Endothelial cell of umbilical vein (primary cell): Measurements from ENCODE around the gene PRICKLE3. TPM values are rescaled to one million over a fixed set of nuclear protein-coding genes. Genes with fewer than 3 reads are reported as not detected.

Experiments used
- BruUV-seq: library from RNA; stranded (reverse); fragments of 400-500 nt; replicated peaks from 2 replicates; lab custom pipeline; 2021; lab: Mats Ljungman, UMichigan
- CTCF ChIA-PET: fragments of 300-600, 350-600 bp; sonication (Branson Sonifier 250); formaldehyde crosslinking; loops from one replicate; lab custom pipeline; 2021; ENCODE audit warnings: antibody characterized with exemption, inconsistent platforms; lab: Charles Lee
- POLR2A ChIA-PET: fragments of 300-600, 350-600 bp; sonication (Branson Sonifier 250); formaldehyde crosslinking; loops from one replicate; lab custom pipeline; 2021; ENCODE audit warnings: antibody characterized with exemption, inconsistent platforms; lab: Charles Lee
- DNase-seq: peaks from one replicate; pipeline ENCODE4 v3.0.0-alpha.2; 2011; ENCODE audit warnings: low read depth, low spot score
- FAIRE-seq: peaks from 2 replicates; lab custom pipeline; 2011; peaks lifted over from hg19 to GRCh38; lab: Jason Lieb, UNC
- H2AFZ ChIP-seq: 2 replicates; pipeline ENCODE4 v1.6.0; 2012; ENCODE audit warnings: low read depth, low read length, control low read depth, inconsistent platforms
- H3K27ac ChIP-seq: 2 replicates; pipeline ENCODE4 v1.5.1; 2011; ENCODE audit warnings: low read depth, mild to moderate bottlenecking, control low read depth, low read length, moderate library complexity; ENCODE audit not compliant: insufficient read depth
- H3K27me3 ChIP-seq, 2 experiments: 2 replicates each; pipeline versions ENCODE4 v1.6.0 to v1.6.1; 2011; ENCODE audit warnings: low read length in 2 of 2, mixed read lengths in 1 of 2; ENCODE audit not compliant: control insufficient read depth in 2 of 2, insufficient read depth in 2 of 2
- H3K36me3 ChIP-seq, 2 experiments: 2 replicates in 1 of 2; 3 replicates in 1 of 2; pipeline ENCODE4 v1.5.1; 2011; ENCODE audit warnings: low read length in 2 of 2, mild to moderate bottlenecking in 1 of 2, moderate library complexity in 1 of 2; ENCODE audit not compliant: control insufficient read depth in 2 of 2, insufficient read depth in 2 of 2; ENCODE audit errors: extremely low read depth in 1 of 2
- H3K4me1 ChIP-seq: 3 replicates; pipeline ENCODE4 v1.5.1; 2011; ENCODE audit warnings: mild to moderate bottlenecking, low read length; ENCODE audit not compliant: control insufficient read depth, insufficient read depth; ENCODE audit errors: extremely low read depth
- H3K4me2 ChIP-seq: 2 replicates; pipeline ENCODE4 v1.6.1; 2011; ENCODE audit warnings: low read length, control low read depth, mixed read lengths; ENCODE audit not compliant: insufficient read depth
- H3K4me3 ChIP-seq, 3 experiments: fragments of 200-600 bp in 1 of 3; sonication (generic), shearing (Covaris generic) in 1 of 3; replicated peaks in 1 of 3; 2 replicates each; pipeline ENCODE4 v1.5.1; 2011 to 2016; ENCODE audit warnings: control low read depth in 3 of 3, low read length in 3 of 3, mild to moderate bottlenecking in 2 of 3, inconsistent platforms in 1 of 3, low read depth in 1 of 3, moderate library complexity in 1 of 3; ENCODE audit not compliant: insufficient read depth in 1 of 3
- H3K79me2 ChIP-seq: 2 replicates; pipeline ENCODE4 v1.6.0; 2012; ENCODE audit warnings: low read length, inconsistent platforms; ENCODE audit not compliant: control insufficient read depth, insufficient read depth
- H3K9ac ChIP-seq: replicated peaks from 2 replicates; pipeline ENCODE3; 2011; ENCODE audit warnings: low read length, control low read depth; ENCODE audit not compliant: insufficient read depth; ENCODE audit errors: extremely low read depth
- H3K9me1 ChIP-seq: replicated peaks from 3 replicates; pipeline ENCODE4 v1.6.0; 2011; ENCODE audit warnings: mild to moderate bottlenecking, low read length; ENCODE audit not compliant: control insufficient read depth, insufficient read depth; ENCODE audit errors: extremely low read depth
- H3K9me3 ChIP-seq: replicated peaks from 2 replicates; pipeline ENCODE4 v1.5.1; 2012; ENCODE audit warnings: low read length, inconsistent platforms; ENCODE audit not compliant: control insufficient read depth, insufficient read depth
- H4K20me1 ChIP-seq: replicated peaks from 2 replicates; pipeline ENCODE3; 2011; ENCODE audit warnings: mild to moderate bottlenecking, low read length; ENCODE audit not compliant: control insufficient read depth, insufficient read depth; ENCODE audit errors: extremely low read depth
- CTCF ChIP-seq, 2 donors: IDR thresholded peaks; 1 replicate in 1 of 2; 2 replicates in 1 of 2; pipeline ENCODE4 v1.5.1; 2011; ENCODE audit warnings: low read length in 2 of 2, mild to moderate bottlenecking in 2 of 2, moderate library complexity in 2 of 2, control low read depth in 1 of 2, inconsistent platforms in 1 of 2, low read depth in 1 of 2; ENCODE audit not compliant: insufficient read depth in 1 of 2; ENCODE audit errors: extremely low read depth in 1 of 2
- EZH2 ChIP-seq: IDR thresholded peaks from 2 replicates; pipeline ENCODE4 v1.6.1; 2012; ENCODE audit warnings: borderline replicate concordance, low read depth, mild to moderate bottlenecking, moderate library complexity, low read length, inconsistent platforms; ENCODE audit not compliant: severe bottlenecking
- GATA2 ChIP-seq: IDR thresholded peaks from 2 replicates; pipeline ENCODE4 v1.7.0; 2011; ENCODE audit warnings: low read depth, mild to moderate bottlenecking, moderate library complexity, mixed read lengths, low read length; ENCODE audit not compliant: insufficient read length, insufficient read depth
- MAX ChIP-seq: IDR thresholded peaks from 2 replicates; pipeline ENCODE4 v1.6.1; 2011; ENCODE audit not compliant: insufficient read depth, insufficient read length
- MYC ChIP-seq: IDR thresholded peaks from one replicate; pipeline ENCODE4 v1.6.1; 2011; ENCODE audit warnings: mild to moderate bottlenecking, low read depth, low read length
- POLR2A ChIP-seq: IDR thresholded peaks from 2 replicates; pipeline ENCODE4 v1.6.1; 2012; ENCODE audit warnings: low read depth, mild to moderate bottlenecking, control low read depth, low read length
- POLR2AphosphoS5 ChIP-seq: IDR thresholded peaks from 2 replicates; pipeline ENCODE4 v1.6.1; 2012; ENCODE audit warnings: low read depth, mild to moderate bottlenecking, control low read depth, low read length, moderate library complexity; ENCODE audit not compliant: insufficient read depth
- dilution Hi-C: fragments of 300-500 bp; cut with MboI; formaldehyde crosslinking; loops from one replicate; pipeline ENCODE4 v1.15.0; 2019; ENCODE audit warnings: low sequenced_read_pairs; ENCODE audit not compliant: extremely low pct_ligation_motif_present
- intact Hi-C: fragments of 100-400 bp; cut with micrococcal nuclease; formaldehyde crosslinking; loops from one replicate; pipeline ENCODE4 v1.10.0; 2022
- polyA plus RNA-seq, 4 experiments: library from polyadenylated mRNA; depleted of rRNA in 3 of 4; stranded (reverse) in 3 of 4; unstranded in 1 of 4; fragments of >200 nt; gene quantifications; 2 replicates each; pipeline versions ENCODE4 v1.2.1 to v1.2.3, GENCODE V29; 2011 to 2012; ENCODE audit warnings: missing spikeins in 1 of 4
- total RNA-seq: library from RNA; stranded (reverse); gene quantifications from 2 replicates; pipeline ENCODE4 v1.2.3, GENCODE V29; 2021

Gene PRICKLE3
- total and polyA plus RNA-seq, 2 donors (not counting 3 experiments of a cell fraction or from before 2014, with no cell fraction given): 6.8 to 15.0 TPM

GRCh38 chrX:49161632-49162031 lies 24.5 kb downstream of the PRICKLE3 start:
- POLR2A ChIA-PET: no interaction called here
- intact Hi-C loops: loop anchor here (5.0 kb wide), 1 partner anchor 119 kb away; the partner anchor contains the start of gene TFE3
- BruUV-seq: no TSS peak

More at GRCh38 chrX:49161632-49162031, 24.5 kb downstream of the PRICKLE3 start:
- Histone ChIP-seq H4K20me1 (no peaks in the 10 kb centered on the region), H3K9me1 (no peaks in the 10 kb centered on the region), H3K9ac (no peak overlapping the region), H3K79me2 (no peaks in the 10 kb centered on the region), H3K4me2 (no peak overlapping the region), H3K27me3 (no peaks in the 10 kb centered on the region), H3K4me3 (no peak overlapping the region), H2AFZ (no peak overlapping the region), H3K36me3 (no peaks in the 10 kb centered on the region), H3K27ac (no peak overlapping the region), H3K4me1 (peaks cover 7% of the 10 kb centered on the region), H3K9me3 (no peaks in the 10 kb centered on the region)
- no peak for DNase-seq
- FAIRE-seq: peak; percentile 15
- TF ChIP-seq CTCF (IDR thresholded peaks at IDR 0.05; ENCODE audit: extremely low read depth in 1 of 2, insufficient read depth in 1 of 2, low read depth in 1 of 2, low read length in 2 of 2) (no peak), MAX (no peak), MYC (no peak), POLR2AphosphoS5 (no peak), GATA2 (no peak), POLR2A (no peak), EZH2 (no peak)
- dilution Hi-C loops: no loop called here
- CTCF ChIA-PET: interaction anchor here (1.1 kb wide), 1 partner anchor 19 kb away, joined by 6 read pairs; no protein-coding TSS in a partner anchor
